HepG2 (cell line): ENCODE data around the gene IMPDH2. TPM values are rescaled to one million over a fixed set of nuclear protein-coding genes. Genes with fewer than 3 reads are reported as not detected.

Experiments
- CBX5 ChIP-seq: sonication (generic); formaldehyde crosslinking; IDR thresholded peaks from 2 replicates; pipeline ENCODE4 v1.4.0; 2020; ENCODE audit warnings: missing genetic modification reagents, borderline replicate concordance
- CHD2 ChIP-seq: IDR thresholded peaks from 2 replicates; pipeline ENCODE4 v1.6.1; 2011; ENCODE audit warnings: low read depth, low read length, improper control_type of control experiment
- HMG20A ChIP-seq: IDR thresholded peaks from 2 replicates; pipeline ENCODE4 v1.6.1; 2016; ENCODE audit warnings: borderline replicate concordance
- HOXA7 ChIP-seq: sonication (generic); formaldehyde crosslinking; IDR thresholded peaks from 2 replicates; pipeline ENCODE4 v1.8.1; 2022; ENCODE audit warnings: mild to moderate bottlenecking, missing genetic modification reagents, moderate library complexity
- JARID2 ChIP-seq: sonication (generic); formaldehyde crosslinking; IDR thresholded peaks from 2 replicates; pipeline ENCODE4 v1.8.1; 2023; ENCODE audit warnings: missing genetic modification reagents, inconsistent platforms; ENCODE audit not compliant: insufficient replicate concordance
- KMT2A ChIP-seq: sonication (generic); formaldehyde crosslinking; IDR thresholded peaks from 2 replicates; pipeline ENCODE4 v1.4.0; 2020; ENCODE audit warnings: missing genetic modification reagents
- ONECUT2 ChIP-seq: sonication (generic); formaldehyde crosslinking; IDR thresholded peaks from 2 replicates; pipeline ENCODE4 v1.4.0; 2020; ENCODE audit warnings: missing genetic modification reagents
- POLR2A ChIP-seq, 2 experiments: IDR thresholded peaks; 2 replicates each; pipeline ENCODE4 v1.6.1; 2011; ENCODE audit warnings: low read depth in 2 of 2, low read length in 2 of 2, mild to moderate bottlenecking in 1 of 2, moderate library complexity in 1 of 2; ENCODE audit not compliant: insufficient read depth in 1 of 2
- SOX13 ChIP-seq, 3 experiments: fragments of 450-650 bp in 1 of 3; sonication (generic) in 1 of 3; formaldehyde crosslinking in 1 of 3; IDR thresholded peaks in 2 of 3; conservative IDR thresholded peaks in 1 of 3; 2 replicates each; pipeline versions ENCODE4 v1.5.0 to v1.6.1; 2016 to 2020; ENCODE audit warnings: antibody characterized with exemption in 1 of 3, mild to moderate bottlenecking in 1 of 3, missing compliant biosample characterization in 1 of 3, missing genetic modification reagents in 1 of 3, moderate library complexity in 1 of 3
- SYNCRIP ChIP-seq: fragments of 200-400 bp; formaldehyde crosslinking; IDR thresholded peaks from 2 replicates; pipeline ENCODE4 v1.6.1; 2018; ENCODE audit warnings: mild to moderate bottlenecking, low read depth, low read length; ENCODE audit not compliant: insufficient read depth
- WIZ ChIP-seq: sonication (generic); formaldehyde crosslinking; IDR thresholded peaks from 2 replicates; pipeline ENCODE4 v1.5.1; 2020; ENCODE audit warnings: mild to moderate bottlenecking, missing genetic modification reagents
- ZFP41 ChIP-seq: sonication (generic); formaldehyde crosslinking; IDR thresholded peaks from 2 replicates; pipeline ENCODE4 v1.4.0; 2020; ENCODE audit warnings: mild to moderate bottlenecking, missing genetic modification reagents, borderline replicate concordance
- ZNF12 ChIP-seq: sonication (generic); formaldehyde crosslinking; IDR thresholded peaks from 2 replicates; pipeline ENCODE4 v1.5.0; 2020; ENCODE audit warnings: missing genetic modification reagents
- ZNF331 ChIP-seq: sonication (generic); formaldehyde crosslinking; IDR thresholded peaks from 2 replicates; pipeline ENCODE4 v1.4.0; 2020; ENCODE audit warnings: missing genetic modification reagents
- ZNF512 ChIP-seq: sonication (generic); formaldehyde crosslinking; IDR thresholded peaks from 2 replicates; pipeline ENCODE4 v1.4.0; 2020; ENCODE audit warnings: mild to moderate bottlenecking, missing genetic modification reagents
- ZNF841 ChIP-seq: sonication (generic); formaldehyde crosslinking; IDR thresholded peaks from 2 replicates; pipeline ENCODE4 v1.8.1; 2023; ENCODE audit warnings: missing genetic modification reagents, borderline replicate concordance
- ZSCAN12 ChIP-seq: sonication (generic); formaldehyde crosslinking; IDR thresholded peaks from 2 replicates; pipeline ENCODE4 v1.9.0; 2021; ENCODE audit warnings: mild to moderate bottlenecking, missing genetic modification reagents
- polyA plus RNA-seq, 8 experiments: library from polyadenylated mRNA; depleted of rRNA in 3 of 8; stranded (reverse) in 7 of 8; unstranded in 1 of 8; fragments of >200 nt; fragmentation: Illumina TruSeq in 4 of 8; extraction: Trizol in 4 of 8; gene quantifications; 2 replicates each; pipeline versions ENCODE4 v1.2.1 to v1.2.3, GENCODE V29; 2011 to 2016; ENCODE audit warnings: low read depth in 4 of 8, missing spikeins in 1 of 8, mixed read lengths in 1 of 8; ENCODE audit not compliant: insufficient read depth in 1 of 8
- total RNA-seq, 5 experiments: library from RNA; depleted of rRNA; stranded (reverse); fragments of >200 nt; fragmentation: Illumina TruSeq; extraction: Trizol; gene quantifications; 2 replicates each; pipeline ENCODE4 v1.2.3, GENCODE V29; 2016; ENCODE audit warnings: low read depth in 1 of 5
- TF ChIP-seq, protein P1 (sequence below): sonication (generic); formaldehyde crosslinking; IDR thresholded peaks from 2 replicates; pipeline ENCODE4 v1.5.1; 2020; ENCODE audit warnings: mild to moderate bottlenecking, missing genetic modification reagents, borderline replicate concordance
- TF ChIP-seq, protein P2 (sequence below), 2 experiments: fragments of 450-650 bp in 1 of 2; sonication (generic) in 1 of 2; formaldehyde crosslinking; IDR thresholded peaks; 2 replicates each; pipeline versions ENCODE4 v1.5.0 to v1.8.0; 2020 to 2022; ENCODE audit warnings: mild to moderate bottlenecking in 1 of 2, missing genetic modification reagents in 1 of 2

Gene IMPDH2
- total and polyA plus RNA-seq, 2 of the 13 experiments (the other 11 are each of a cell fraction or from before 2014, with no cell fraction given): 248 to 260 TPM

- TF ChIP-seq CHD2 (0 out of 2 replicates have a peak, but pooled peaks have one; percentile 23), POLR2A (IDR thresholded peaks at IDR 0.05; ENCODE audit: insufficient read depth in 1 of 2, low read depth in 2 of 2, low read length in 2 of 2) (peak in 1 of 2 experiments; percentile 99; a peak in 2 of 4 replicates), ZSCAN12 (CRISPR knock-in tag) (peak; percentile 60; the same call in 1 of the 2 replicates), ZNF841 (no peak), ZNF512 (no peak), JARID2 (CRISPR knock-in tag) (no peak), KMT2A (CRISPR knock-in tag) (peak; percentile 81; the same call in 1 of the 2 replicates), ZFP41 (CRISPR knock-in tag) (no peak; the same call in 1 of the 2 replicates), ZNF331 (CRISPR knock-in tag) (peak; percentile 93), HOXA7 (no peak), HMG20A (CRISPR knock-in tag) (no peak), SYNCRIP (no peak), SOX13 (IDR thresholded peaks at IDR 0.05) (peak; percentile 42; the same call in 1 of the 2 replicates), SOX13 (CRISPR knock-in tag; conservative IDR thresholded peaks at IDR 0.05 in 1 of 2, IDR thresholded peaks at IDR 0.05 in 1 of 2) (peak in 1 of 2 experiments; percentile 72; a peak in 2 of 4 replicates), ZNF12 (peak; percentile 49; the same call in 1 of the 2 replicates), WIZ (peak; percentile 89), CBX5 (CRISPR knock-in tag) (peak; percentile 91), ONECUT2 (CRISPR knock-in tag) (no peak)
- TF ChIP-seq, protein P1, sequence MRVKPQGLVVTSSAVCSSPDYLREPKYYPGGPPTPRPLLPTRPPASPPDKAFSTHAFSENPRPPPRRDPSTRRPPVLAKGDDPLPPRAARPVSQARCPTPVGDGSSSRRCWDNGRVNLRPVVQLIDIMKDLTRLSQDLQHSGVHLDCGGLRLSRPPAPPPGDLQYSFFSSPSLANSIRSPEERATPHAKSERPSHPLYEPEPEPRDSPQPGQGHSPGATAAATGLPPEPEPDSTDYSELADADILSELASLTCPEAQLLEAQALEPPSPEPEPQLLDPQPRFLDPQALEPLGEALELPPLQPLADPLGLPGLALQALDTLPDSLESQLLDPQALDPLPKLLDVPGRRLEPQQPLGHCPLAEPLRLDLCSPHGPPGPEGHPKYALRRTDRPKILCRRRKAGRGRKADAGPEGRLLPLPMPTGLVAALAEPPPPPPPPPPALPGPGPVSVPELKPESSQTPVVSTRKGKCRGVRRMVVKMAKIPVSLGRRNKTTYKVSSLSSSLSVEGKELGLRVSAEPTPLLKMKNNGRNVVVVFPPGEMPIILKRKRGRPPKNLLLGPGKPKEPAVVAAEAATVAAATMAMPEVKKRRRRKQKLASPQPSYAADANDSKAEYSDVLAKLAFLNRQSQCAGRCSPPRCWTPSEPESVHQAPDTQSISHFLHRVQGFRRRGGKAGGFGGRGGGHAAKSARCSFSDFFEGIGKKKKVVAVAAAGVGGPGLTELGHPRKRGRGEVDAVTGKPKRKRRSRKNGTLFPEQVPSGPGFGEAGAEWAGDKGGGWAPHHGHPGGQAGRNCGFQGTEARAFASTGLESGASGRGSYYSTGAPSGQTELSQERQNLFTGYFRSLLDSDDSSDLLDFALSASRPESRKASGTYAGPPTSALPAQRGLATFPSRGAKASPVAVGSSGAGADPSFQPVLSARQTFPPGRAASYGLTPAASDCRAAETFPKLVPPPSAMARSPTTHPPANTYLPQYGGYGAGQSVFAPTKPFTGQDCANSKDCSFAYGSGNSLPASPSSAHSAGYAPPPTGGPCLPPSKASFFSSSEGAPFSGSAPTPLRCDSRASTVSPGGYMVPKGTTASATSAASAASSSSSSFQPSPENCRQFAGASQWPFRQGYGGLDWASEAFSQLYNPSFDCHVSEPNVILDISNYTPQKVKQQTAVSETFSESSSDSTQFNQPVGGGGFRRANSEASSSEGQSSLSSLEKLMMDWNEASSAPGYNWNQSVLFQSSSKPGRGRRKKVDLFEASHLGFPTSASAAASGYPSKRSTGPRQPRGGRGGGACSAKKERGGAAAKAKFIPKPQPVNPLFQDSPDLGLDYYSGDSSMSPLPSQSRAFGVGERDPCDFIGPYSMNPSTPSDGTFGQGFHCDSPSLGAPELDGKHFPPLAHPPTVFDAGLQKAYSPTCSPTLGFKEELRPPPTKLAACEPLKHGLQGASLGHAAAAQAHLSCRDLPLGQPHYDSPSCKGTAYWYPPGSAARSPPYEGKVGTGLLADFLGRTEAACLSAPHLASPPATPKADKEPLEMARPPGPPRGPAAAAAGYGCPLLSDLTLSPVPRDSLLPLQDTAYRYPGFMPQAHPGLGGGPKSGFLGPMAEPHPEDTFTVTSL: peak; percentile 28; the same call in 1 of the 2 replicates
- TF ChIP-seq, protein P2, sequence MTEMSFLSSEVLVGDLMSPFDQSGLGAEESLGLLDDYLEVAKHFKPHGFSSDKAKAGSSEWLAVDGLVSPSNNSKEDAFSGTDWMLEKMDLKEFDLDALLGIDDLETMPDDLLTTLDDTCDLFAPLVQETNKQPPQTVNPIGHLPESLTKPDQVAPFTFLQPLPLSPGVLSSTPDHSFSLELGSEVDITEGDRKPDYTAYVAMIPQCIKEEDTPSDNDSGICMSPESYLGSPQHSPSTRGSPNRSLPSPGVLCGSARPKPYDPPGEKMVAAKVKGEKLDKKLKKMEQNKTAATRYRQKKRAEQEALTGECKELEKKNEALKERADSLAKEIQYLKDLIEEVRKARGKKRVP (CRISPR knock-in tag; IDR thresholded peaks at IDR 0.05): peak in 1 of 2 experiments; percentile 88; a peak in 2 of 4 replicates
These were observed at the start of gene IMPDH2 (continued) for GRCh38 chr3:49028673-49029562.
